GM19324 (cell line): ENCODE measurements around the gene FOCAD.

Source experiments
- ATAC-seq: cut with Tn5 transposase; IDR thresholded peaks from one replicate; pipeline ENCODE4 v1.9.1; 2021; ENCODE audit warnings: mild to moderate bottlenecking, moderate library complexity; ENCODE audit not compliant: unreplicated experiment, low FRiP score

Gene FOCAD

DNA sequence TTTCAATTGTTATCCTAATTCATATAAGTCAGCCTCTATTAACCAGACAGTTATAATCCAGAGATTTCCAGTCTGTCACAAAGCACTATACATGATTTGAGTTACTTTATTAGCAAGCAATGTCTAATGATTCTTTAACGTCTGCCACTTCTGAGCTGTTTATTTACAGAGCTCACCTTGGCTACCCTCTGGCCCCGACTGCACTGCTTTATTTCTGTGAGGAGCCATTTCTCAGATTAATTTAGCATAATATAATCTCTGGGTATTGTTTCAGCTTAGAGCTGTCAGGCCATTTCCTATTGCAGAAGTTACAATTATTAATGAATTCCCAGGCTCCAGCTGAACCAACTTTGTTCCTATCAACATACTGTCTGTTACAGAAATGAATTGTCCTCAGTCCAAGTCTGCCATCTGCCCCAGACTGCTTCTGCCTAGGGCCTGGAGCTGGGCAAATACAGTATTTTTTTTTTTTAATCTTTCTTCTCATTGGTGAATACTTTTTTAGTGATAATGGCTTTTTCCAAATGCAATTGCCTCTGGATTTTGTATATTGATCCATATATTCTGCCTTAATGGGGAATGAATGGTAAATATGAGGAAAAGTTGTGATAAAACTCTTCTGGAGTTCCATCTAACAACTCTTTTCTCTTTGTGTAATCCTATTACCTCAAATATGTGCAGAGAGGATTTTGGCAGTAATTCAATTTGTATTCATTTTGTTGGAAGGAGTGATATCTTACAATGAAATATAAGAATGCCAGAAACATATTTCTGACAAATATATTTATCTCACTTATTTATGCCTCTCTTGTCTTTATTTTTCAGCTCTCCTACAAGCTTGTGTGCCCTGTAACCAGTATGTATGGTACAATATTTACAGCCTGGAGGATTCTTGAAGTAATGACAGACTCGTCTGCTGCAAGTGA, 104.7 kb downstream of the FOCAD start:
- no peak for ATAC-seq

GRCh38 chr9:20790721-20791120, 106.7 kb downstream of the FOCAD start:
- ATAC-seq = no peak

GRCh38 chr9:20791682-20792081, 107.6 kb downstream of the FOCAD start:
- ATAC-seq = no peak

- ATAC-seq = no peak
Measured at GRCh38 chr9:20804489-20805250, 120.6 kb downstream of the FOCAD start.

GRCh38 chr9:20805766-20806165, 121.7 kb downstream of the FOCAD start:
- no peak for ATAC-seq

GRCh38 chr9:20808002-20808401, 123.9 kb downstream of the FOCAD start:
- ATAC-seq = no peak

GRCh38 chr9:20811872-20812271, 127.8 kb downstream of the FOCAD start:
- no peak for ATAC-seq

DNA sequence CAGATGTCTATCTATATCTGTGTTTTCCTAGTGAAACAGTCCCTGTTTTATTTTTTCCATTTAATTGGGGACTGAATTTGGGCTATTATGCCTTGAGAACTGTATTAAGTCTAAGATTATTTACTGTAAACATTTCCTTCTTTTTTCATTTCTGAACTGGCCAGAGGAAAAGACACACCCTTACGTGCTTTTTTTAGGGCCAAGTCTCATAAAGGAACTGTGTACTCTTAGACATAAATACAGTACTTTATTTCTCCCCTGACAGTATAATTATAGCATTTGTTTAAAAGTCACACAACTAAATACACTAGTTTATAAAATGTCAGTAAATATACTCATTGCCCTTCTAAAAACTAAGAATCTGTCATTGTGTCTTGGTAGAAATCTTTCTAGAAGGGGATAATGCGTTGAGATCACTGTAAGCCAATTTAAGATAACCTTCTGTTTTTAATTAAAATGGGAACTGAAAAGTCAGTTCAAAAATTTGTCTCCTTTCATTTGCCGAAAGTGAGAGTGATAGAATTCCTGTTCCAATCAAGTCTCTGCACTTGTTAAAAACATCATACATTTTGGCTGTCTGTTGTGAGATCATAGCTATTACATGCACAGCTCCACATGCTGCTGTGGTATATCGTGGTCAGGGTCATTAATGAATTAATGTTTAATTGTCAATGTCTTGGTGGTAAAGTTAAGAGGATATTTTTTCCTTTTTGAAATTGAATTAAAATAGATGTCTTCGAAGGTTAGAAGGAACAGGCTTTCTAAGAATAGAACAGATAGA, 132.1 kb downstream of the FOCAD start:
- no peak for ATAC-seq

GRCh38 chr9:20823051-20823450, 139.0 kb downstream of the FOCAD start:
- no peak for ATAC-seq

GRCh38 chr9:20831028-20831427, 147.0 kb downstream of the FOCAD start:
- no peak for ATAC-seq

- ATAC-seq = no peak
Measured at GRCh38 chr9:20832775-20833174, 148.7 kb downstream of the FOCAD start.

DNA sequence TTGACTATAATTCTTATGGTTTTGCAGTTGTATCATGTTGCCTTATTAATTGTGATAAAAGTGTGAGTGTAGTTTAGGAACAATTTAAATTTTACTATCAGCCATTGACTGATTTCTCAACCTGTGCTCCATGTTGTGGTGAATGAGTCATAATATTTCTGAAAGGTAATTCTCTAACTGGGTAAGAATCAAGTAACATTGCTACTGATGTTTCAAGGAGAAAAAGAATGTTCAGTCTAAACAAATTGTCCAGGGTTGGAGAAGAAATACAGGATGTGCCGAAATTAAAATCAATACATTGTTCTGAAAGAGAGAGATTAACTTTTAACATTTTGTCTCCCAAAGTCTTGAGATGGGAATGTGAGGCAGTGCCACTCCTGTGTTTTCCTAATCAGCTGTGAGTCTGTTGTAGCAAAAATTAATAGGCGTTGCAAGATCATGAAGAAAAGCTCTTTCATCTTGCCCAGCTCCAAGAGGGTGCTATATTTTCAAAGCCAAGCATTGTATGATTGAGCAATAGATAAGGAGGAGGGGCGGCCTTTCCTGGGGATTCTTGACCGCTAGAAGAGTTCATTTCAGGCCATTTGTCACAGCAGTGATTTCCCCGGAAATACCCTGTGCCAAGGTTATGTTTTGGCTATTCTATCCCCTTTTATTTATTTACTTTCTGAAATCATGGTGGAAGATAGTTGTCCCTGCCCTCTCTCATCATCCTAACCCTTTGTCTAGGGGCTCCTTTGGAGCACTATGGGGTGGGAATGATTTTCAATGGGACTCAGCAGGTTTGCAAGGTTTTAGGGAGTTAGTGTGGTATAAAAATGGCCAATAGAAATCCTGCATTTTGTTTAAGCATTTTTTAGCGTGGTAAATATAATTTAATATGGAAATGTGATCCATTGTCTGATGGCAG, 151.6 kb downstream of the FOCAD start:
- no peak for ATAC-seq

DNA sequence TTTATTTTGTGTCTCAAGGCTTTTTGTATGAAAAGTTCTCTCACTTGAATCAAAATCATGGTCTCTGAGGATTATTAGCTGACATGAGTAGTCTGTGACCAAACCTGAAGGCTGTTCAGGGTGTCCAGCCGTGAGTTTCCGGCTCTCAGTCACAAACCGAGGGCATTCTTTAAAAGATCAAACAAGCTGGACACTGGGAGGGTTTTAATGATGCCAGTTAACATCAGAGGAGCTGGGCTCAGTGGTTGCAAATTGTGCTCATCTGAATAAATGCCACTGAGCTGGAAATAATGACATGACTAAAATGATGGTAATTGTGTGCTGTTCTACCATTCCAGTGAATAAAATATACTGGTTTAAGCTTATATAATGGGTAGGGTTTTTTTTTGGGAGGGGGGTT, 153.1 kb downstream of the FOCAD start:
- no peak for ATAC-seq

DNA sequence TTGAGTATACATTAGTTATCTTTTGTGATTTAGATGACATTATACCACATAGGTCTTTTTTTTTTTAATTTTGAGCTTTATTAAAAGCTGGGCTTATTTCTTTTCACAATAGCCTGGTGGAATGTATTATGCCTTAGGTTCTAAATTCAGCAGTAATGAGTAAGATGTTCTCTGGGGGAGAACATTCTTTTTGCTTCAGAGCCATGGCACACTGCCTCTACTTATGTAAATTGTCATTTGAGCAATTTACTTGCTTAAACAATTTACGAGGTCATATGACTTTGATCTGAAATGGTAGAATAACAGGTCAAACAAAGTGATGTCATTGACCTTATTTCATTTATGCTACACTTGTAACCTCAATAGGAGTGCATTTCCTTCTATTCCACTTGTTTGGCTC, 154.2 kb downstream of the FOCAD start:
- ATAC-seq = no peak

GRCh38 chr9:20844916-20845315, 160.9 kb downstream of the FOCAD start:
- ATAC-seq = no peak

DNA sequence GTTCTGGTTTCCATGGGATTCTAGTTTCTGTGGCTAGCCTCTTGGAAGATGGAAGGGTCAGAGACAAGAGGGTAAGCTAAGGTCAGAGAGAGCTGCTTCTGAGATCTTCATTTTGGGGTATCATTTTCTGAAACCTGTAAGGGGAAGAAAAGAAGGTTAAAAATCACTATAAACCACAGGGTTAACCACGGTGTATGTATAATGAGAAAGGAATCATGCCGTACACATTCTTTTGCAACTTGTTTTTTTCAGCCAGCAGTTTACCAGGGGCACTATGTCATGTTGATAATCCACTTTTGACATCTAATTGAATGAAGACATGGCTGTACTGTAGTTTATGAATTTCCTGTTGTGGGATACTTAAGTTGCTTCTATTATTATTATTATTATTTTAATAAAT, 164.4 kb downstream of the FOCAD start:
- no peak for ATAC-seq

DNA sequence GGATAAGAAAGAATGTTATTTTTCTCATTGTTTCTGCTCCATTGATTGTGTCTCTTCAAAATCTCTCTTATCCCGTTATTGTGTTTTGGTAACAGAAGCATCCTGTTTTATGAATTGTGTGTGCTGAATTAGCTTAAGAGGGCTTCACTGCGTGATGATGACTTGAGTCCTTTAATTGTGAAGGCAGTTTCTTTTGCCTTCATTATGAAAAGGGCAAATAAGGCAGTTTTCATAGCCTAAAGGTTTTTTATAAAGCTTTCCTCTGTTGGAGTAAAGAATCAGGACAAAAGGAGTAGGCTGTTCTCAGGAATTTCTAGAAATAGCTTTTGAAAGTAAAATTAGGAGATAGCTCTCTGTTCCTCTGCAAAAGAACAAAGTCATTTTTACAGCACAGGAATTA, 169.8 kb downstream of the FOCAD start:
- no peak for ATAC-seq

DNA sequence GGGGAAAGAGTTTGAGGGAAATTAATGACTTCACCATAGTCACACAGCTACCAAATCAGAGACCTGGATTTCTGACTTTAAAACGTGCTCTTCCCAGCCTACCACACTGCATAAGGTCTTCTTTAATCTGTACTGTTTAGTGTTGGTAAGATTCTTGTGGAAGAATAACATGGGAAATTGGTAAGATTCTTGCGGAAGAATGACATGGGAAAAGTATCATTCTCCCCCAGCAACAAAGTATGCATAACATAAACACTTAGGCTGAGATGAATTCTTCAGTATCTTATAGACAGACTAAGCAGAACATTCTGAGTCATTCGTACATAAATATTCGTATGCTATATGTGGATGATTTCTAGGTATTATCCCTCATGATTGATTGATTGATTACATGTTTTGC, 170.4 kb downstream of the FOCAD start:
- ATAC-seq = no peak

GRCh38 chr9:20863945-20864344, 179.9 kb downstream of the FOCAD start:
- no peak for ATAC-seq

DNA sequence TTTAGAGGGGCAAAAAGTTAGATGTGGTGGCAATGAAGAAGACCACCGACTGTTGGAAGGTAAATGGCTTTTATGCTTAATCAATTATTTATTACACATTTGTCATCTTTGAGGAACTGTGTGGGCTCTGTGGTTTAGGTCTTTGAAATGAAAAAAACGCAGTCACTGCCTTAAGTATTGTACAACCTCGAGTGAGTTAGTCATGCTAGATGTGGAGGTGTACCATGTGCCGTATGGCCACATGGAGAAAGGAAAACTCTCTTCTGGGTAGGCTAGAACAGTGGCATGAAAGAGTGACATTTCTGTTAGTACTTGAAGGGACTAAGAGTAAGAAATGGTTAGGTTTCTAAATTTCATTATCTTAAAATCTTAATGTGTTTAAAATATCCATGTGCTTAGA, 181.3 kb downstream of the FOCAD start:
- no peak for ATAC-seq
